ENCODE measurements around the gene TOPBP1. TPM values are rescaled to one million over a fixed set of nuclear protein-coding genes. Genes with fewer than 3 reads are reported as not detected.

Gene TOPBP1
- total RNA-seq, 1 donor from 2014 or later: 27.0 TPM

GRCh38 chr3:133643611-133644010 lies 18.1 kb downstream of the TOPBP1 start:
- DNase-seq (ENCODE audit: low read depth): no peak
- Histone ChIP-seq H3K4me3 (ENCODE audit: low read depth, low read length) (no peak overlapping the region), H3K27me3 (ENCODE audit: control insufficient read depth, insufficient read depth, low read length) (no peaks in the 10 kb centered on the region), H3K36me3 (ENCODE audit: control insufficient read depth, insufficient read depth, low read length) (no peaks in the 10 kb centered on the region)
- no peak for TF ChIP-seq CTCF (IDR thresholded peaks at IDR 0.05; ENCODE audit: insufficient read depth, low read length, poor library complexity, severe bottlenecking)

DNA sequence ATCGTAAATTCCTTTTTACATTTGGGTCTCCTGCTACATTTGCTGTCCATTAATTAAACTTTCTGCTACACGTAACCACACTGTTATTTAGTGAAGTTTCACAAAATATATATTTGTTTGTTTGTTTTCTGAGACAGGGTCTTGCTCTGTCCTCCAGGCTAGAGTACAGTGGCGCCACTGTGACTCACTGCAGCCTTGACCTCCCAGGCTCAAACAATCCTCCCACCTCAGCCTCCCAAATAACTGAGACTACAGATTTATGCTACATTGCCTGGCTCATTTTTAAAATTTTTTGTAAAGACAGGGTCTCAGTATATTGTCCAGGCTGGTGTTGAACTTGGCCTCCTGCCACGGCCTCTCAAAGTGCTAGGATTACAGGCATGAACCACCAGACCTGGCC lies 20.5 kb downstream of the TOPBP1 start:
- Histone ChIP-seq H3K36me3 (ENCODE audit: control insufficient read depth, insufficient read depth, low read length) (no peaks in the 10 kb centered on the region), H3K4me3 (ENCODE audit: low read depth, low read length) (no peak overlapping the region), H3K27me3 (ENCODE audit: control insufficient read depth, insufficient read depth, low read length) (no peaks in the 10 kb centered on the region)
- no peak for DNase-seq (ENCODE audit: low read depth)
- TF ChIP-seq CTCF (IDR thresholded peaks at IDR 0.05; ENCODE audit: insufficient read depth, low read length, poor library complexity, severe bottlenecking): no peak

DNA sequence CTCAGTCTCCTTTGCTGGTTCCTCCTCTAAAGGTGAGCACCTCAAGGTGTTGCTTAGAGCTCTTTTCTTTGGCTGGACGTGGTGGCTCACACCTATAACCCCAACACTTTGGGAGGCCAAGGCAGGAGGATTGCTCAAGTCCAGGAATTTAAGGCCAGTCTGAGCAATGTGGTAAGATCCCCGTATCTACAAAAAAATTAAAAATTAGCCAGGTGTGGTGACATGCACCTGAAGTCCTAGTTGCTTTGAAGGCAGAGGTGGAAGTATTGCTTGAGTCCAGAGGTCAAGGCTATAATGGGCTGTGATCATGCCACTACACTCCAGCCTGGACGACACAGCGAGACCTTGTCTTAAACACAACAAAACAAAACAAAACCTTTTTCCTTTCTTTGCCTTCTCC lies 28.3 kb downstream of the TOPBP1 start:
- TF ChIP-seq CTCF (IDR thresholded peaks at IDR 0.05; ENCODE audit: insufficient read depth, low read length, poor library complexity, severe bottlenecking): no peak
- no peak for DNase-seq (ENCODE audit: low read depth)
- Histone ChIP-seq H3K27me3 (ENCODE audit: control insufficient read depth, insufficient read depth, low read length) (no peaks in the 10 kb centered on the region), H3K36me3 (ENCODE audit: control insufficient read depth, insufficient read depth, low read length) (peaks cover 1% of the 10 kb centered on the region), H3K4me3 (ENCODE audit: low read depth, low read length) (no peak overlapping the region)

GRCh38 chr3:133629146-133629545 lies 32.6 kb downstream of the TOPBP1 start:
- no peak for DNase-seq (ENCODE audit: low read depth)
- no peak overlapping the region for H3K4me3 ChIP-seq (ENCODE audit: low read depth, low read length)
- no peak for TF ChIP-seq CTCF (IDR thresholded peaks at IDR 0.05; ENCODE audit: insufficient read depth, low read length, poor library complexity, severe bottlenecking)
- H3K36me3 ChIP-seq (ENCODE audit: control insufficient read depth, insufficient read depth, low read length): peaks cover 1% of the 10 kb centered on the region
- H3K27me3 ChIP-seq (ENCODE audit: control insufficient read depth, insufficient read depth, low read length): no peaks in the 10 kb centered on the region

- Histone ChIP-seq H3K36me3 (ENCODE audit: control insufficient read depth, insufficient read depth, low read length) (no peaks in the 10 kb centered on the region), H3K27me3 (ENCODE audit: control insufficient read depth, insufficient read depth, low read length) (no peaks in the 10 kb centered on the region), H3K4me3 (ENCODE audit: low read depth, low read length) (no peak overlapping the region)
- DNase-seq (ENCODE audit: low read depth): no peak
- TF ChIP-seq CTCF (IDR thresholded peaks at IDR 0.05; ENCODE audit: insufficient read depth, low read length, poor library complexity, severe bottlenecking): no peak
Observed at GRCh38 chr3:133627789-133628188, 34.0 kb downstream of the TOPBP1 start.

DNA sequence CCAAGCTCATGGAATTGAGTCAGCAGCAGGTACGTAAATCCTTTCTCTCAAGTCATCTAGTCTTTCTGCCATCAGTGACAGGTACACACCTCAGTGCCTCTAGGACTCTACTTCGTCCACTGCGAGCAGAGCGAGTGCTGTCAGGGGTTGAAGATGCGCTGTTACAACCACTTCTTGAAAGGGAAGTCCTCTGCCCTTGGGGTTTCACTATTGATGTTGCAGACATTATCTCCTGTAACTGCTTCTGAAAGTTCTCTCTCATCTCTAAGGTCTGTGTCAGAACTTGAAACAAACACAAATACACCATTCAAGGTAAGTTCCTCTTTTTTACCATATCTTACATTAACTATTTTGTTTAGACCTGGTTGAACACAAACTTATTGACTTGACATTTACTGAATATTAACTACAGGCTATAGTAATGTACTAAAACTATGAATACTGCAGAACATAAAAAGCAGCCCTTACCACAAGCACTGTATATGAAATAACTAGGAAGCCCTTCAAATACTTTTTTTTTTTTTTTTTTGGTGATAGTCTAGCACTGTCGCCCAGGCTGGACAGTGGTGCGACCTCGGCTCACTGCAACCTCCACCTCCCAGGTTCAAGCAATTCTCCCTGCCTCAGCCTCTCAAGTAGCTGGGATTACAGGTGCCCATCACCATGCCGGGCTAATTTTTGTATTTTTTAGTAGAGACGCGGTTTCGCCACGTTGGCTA lies 41.5 kb downstream of the TOPBP1 start:
- no peak for TF ChIP-seq CTCF (IDR thresholded peaks at IDR 0.05; ENCODE audit: insufficient read depth, low read length, poor library complexity, severe bottlenecking)
- DNase-seq (ENCODE audit: low read depth): no peak
- no peak overlapping the region for H3K4me3 ChIP-seq (ENCODE audit: low read depth, low read length)
- H3K36me3 ChIP-seq (ENCODE audit: control insufficient read depth, insufficient read depth, low read length): no peaks in the 10 kb centered on the region
- no peaks in the 10 kb centered on the region for H3K27me3 ChIP-seq (ENCODE audit: control insufficient read depth, insufficient read depth, low read length)

Data from kidney epithelial cell (primary cell).